WTC11 (cell line): Measurements from ENCODE around the gene FKBP1A.

Experiments used
- NFATC4 ChIP-seq: fragments of 250-450 bp; sonication (Bioruptor Pico); IDR thresholded peaks from 2 replicates; pipeline ENCODE4 v1.9.0; 2021; ENCODE audit warnings: mild to moderate bottlenecking
- NR2C2 ChIP-seq: sonication (generic); formaldehyde crosslinking; IDR thresholded peaks from 2 replicates; pipeline ENCODE4 v1.8.0; 2022; ENCODE audit warnings: mild to moderate bottlenecking, missing genetic modification reagents
- NR3C1 ChIP-seq: sonication (generic); formaldehyde crosslinking; conservative IDR thresholded peaks from 2 replicates; pipeline ENCODE4 v1.8.1; 2023; ENCODE audit warnings: low read depth, mild to moderate bottlenecking, missing genetic modification reagents
- TF ChIP-seq, protein P1 (sequence below): sonication (generic); formaldehyde crosslinking; IDR thresholded peaks from 2 replicates; pipeline ENCODE4 v1.8.1; 2023; ENCODE audit warnings: mild to moderate bottlenecking, missing genetic modification reagents, borderline replicate concordance
- TF ChIP-seq, protein P2 (sequence below): fragments of 200-600 bp; IDR thresholded peaks from 2 replicates; pipeline ENCODE4 v1.8.0; 2022; ENCODE audit warnings: antibody characterized with exemption

DNA sequence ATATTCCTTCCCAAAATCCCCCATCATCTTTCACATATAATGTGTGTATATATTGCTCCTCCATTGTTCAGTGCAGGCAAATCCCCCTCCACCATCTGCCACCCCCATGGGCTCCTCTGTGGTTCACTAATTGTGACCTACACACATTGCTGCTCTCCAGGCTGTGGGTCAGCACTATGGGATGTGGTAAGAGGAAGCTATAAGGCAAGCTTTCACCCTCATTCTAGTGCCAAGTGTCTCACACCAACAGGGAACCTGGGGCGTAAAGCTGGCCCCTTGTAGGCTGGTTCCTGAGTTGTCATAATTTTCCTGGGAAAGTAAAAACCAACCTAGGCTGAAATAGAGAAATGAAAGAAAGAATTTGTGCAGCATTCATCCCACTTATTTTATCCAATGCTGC is 16.8 kb downstream of the FKBP1A start:
- TF ChIP-seq NR2C2 (CRISPR knock-in tag) (no peak), NFATC4 (CRISPR knock-in tag) (no peak), NR3C1 (CRISPR knock-in tag) (no peak)
- TF ChIP-seq, protein P1, sequence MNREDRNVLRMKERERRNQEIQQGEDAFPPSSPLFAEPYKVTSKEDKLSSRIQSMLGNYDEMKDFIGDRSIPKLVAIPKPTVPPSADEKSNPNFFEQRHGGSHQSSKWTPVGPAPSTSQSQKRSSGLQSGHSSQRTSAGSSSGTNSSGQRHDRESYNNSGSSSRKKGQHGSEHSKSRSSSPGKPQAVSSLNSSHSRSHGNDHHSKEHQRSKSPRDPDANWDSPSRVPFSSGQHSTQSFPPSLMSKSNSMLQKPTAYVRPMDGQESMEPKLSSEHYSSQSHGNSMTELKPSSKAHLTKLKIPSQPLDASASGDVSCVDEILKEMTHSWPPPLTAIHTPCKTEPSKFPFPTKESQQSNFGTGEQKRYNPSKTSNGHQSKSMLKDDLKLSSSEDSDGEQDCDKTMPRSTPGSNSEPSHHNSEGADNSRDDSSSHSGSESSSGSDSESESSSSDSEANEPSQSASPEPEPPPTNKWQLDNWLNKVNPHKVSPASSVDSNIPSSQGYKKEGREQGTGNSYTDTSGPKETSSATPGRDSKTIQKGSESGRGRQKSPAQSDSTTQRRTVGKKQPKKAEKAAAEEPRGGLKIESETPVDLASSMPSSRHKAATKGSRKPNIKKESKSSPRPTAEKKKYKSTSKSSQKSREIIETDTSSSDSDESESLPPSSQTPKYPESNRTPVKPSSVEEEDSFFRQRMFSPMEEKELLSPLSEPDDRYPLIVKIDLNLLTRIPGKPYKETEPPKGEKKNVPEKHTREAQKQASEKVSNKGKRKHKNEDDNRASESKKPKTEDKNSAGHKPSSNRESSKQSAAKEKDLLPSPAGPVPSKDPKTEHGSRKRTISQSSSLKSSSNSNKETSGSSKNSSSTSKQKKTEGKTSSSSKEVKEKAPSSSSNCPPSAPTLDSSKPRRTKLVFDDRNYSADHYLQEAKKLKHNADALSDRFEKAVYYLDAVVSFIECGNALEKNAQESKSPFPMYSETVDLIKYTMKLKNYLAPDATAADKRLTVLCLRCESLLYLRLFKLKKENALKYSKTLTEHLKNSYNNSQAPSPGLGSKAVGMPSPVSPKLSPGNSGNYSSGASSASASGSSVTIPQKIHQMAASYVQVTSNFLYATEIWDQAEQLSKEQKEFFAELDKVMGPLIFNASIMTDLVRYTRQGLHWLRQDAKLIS (CRISPR knock-in tag): no peak
- TF ChIP-seq, protein P2, sequence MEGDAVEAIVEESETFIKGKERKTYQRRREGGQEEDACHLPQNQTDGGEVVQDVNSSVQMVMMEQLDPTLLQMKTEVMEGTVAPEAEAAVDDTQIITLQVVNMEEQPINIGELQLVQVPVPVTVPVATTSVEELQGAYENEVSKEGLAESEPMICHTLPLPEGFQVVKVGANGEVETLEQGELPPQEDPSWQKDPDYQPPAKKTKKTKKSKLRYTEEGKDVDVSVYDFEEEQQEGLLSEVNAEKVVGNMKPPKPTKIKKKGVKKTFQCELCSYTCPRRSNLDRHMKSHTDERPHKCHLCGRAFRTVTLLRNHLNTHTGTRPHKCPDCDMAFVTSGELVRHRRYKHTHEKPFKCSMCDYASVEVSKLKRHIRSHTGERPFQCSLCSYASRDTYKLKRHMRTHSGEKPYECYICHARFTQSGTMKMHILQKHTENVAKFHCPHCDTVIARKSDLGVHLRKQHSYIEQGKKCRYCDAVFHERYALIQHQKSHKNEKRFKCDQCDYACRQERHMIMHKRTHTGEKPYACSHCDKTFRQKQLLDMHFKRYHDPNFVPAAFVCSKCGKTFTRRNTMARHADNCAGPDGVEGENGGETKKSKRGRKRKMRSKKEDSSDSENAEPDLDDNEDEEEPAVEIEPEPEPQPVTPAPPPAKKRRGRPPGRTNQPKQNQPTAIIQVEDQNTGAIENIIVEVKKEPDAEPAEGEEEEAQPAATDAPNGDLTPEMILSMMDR: no peak
